Adrenal gland (tissue), 12 donors: Measurements from ENCODE around the gene C2orf49. TPM values are rescaled to one million over a fixed set of nuclear protein-coding genes. Genes with fewer than 3 reads are reported as not detected.

Experiments
- DNase-seq, 7 donors: peaks; one replicate each; pipeline ENCODE4 v3.0.0-alpha.2; 2019 to 2020
- H3K27ac ChIP-seq, 5 donors: fragments of 200-600 bp; sonication (generic) in 4 of 5; 1 replicate in 3 of 5; 2 replicates in 2 of 5; pipeline versions ENCODE4 v1.5.1 to v1.8.0; 2016 to 2020; ENCODE audit warnings: mild to moderate bottlenecking in 1 of 5
- H3K27me3 ChIP-seq: fragments of 200-600 bp; 2 replicates; pipeline ENCODE4 v1.8.0; 2021
- H3K36me3 ChIP-seq, 2 donors: fragments of 200-600 bp; replicated peaks in 1 of 2; 1 replicate in 1 of 2; 2 replicates in 1 of 2; pipeline versions ENCODE4 v1.5.1 to v1.8.0; 2018 to 2022
- H3K4me1 ChIP-seq, 2 donors: fragments of 200-600 bp; replicated peaks in 1 of 2; 1 replicate in 1 of 2; 2 replicates in 1 of 2; pipeline versions ENCODE4 v1.5.1 to v1.8.0; 2018 to 2021
- H3K4me3 ChIP-seq, 4 donors: fragments of 200-600 bp; sonication (generic) in 3 of 4; one replicate each; pipeline ENCODE4 v1.5.1; 2016 to 2018
- H3K9me3 ChIP-seq, 3 donors: fragments of 200-600 bp; sonication (generic) in 1 of 3; replicated peaks in 1 of 3; 1 replicate in 2 of 3; 2 replicates in 1 of 3; pipeline versions ENCODE4 v1.5.1 to v1.8.0; 2016 to 2021
- POLR2A ChIP-seq, 2 donors: fragments of 450-650 bp; IDR thresholded peaks; one replicate each; pipeline ENCODE4 v1.6.1; 2017; ENCODE audit warnings: antibody characterized with exemption in 2 of 2, mild to moderate bottlenecking in 2 of 2, moderate library complexity in 1 of 2
- WGBS, 4 donors: extraction: QIAGEN DNeasy Blood & Tissue Kit in 2 of 4; methylation state at CpG; one replicate each; pipeline versions ENCODE4 v1.1.5 to v1.1.7; 2013 to 2017; 5-methylcytosine and 5-hydroxymethylcytosine counted together
- intact Hi-C, 2 donors: fragments of 100-400 bp; cut with DNase I; formaldehyde crosslinking; loops; one replicate each; pipeline versions ENCODE4 v1.14.1 to v1.15.0; 2022 to 2023
- polyA plus RNA-seq, 3 donors: library from polyadenylated mRNA; stranded (reverse); fragments of 200-250 nt in 2 of 3; fragments of 350-450 nt in 1 of 3; fragmentation: Illumina TruSeq in 1 of 3; extraction: RNeasy Lipid Tissue Mini Kit (QIAGEN cat#74804) in 1 of 3; gene quantifications; one replicate each; pipeline ENCODE4 v1.2.3, GENCODE V29; 2013 to 2014
- total RNA-seq, 9 donors: library from RNA; depleted of rRNA in 4 of 9; stranded (reverse); fragments of >200 nt in 4 of 9; fragments of 120-200 nt in 1 of 9; fragmentation: NEBNext Ultra II Directional in 1 of 9; extraction: Animal tissue kit (Norgen Biotek cat#: 25700) in 1 of 9; gene quantifications; one replicate each; pipeline versions ENCODE4 v1.1.0 to v1.2.4, GENCODE V29; 2013 to 2023
- TF ChIP-seq, protein P1 (sequence below), 6 experiments: fragments of 450-650 bp in 4 of 6; fragments of 200-600 bp in 2 of 6; sonication (generic) in 1 of 6; IDR thresholded peaks; 1 replicate in 5 of 6; 2 replicates in 1 of 6; pipeline versions ENCODE4 v1.5.1 to v1.8.0; 2016 to 2021; ENCODE audit warnings: antibody characterized with exemption in 6 of 6, mild to moderate bottlenecking in 2 of 6, moderate library complexity in 1 of 6
- donor health status: healthy with polysubstance abuse.
- donor health status: Bipolar disorder and iron deficiency.
- donor health status: DM: yes; HTN: yes; CAD: no.
- donor health status: DM: no; HTN: no; CAD: no.
- donor health status: DM: no; HTN: no; CAD: no.
- donor health status: DM: yes; HTN: yes; CAD: no.

Gene C2orf49
- total and polyA plus RNA-seq, 12 donors = 5.9 to 18.6 (median 14.3) TPM

DNA sequence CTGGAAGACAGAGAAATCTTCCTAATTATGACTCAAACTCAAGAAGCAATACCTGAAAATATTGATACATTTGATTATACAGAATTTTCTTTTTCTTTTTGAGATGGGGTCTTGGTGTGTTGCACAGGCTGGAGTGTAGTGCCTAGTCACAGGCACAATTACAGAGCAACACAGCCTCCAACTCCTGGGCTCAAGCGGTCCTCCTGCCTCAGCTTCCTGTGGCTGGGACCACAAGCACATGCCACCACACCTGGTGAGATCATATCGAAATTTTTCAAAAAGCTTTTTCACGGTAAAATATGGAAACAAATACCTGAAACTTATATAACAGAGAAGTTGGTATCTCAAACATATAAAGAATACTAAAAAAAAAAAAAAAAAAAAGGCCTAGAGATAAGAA, 35.7 kb upstream of the C2orf49 start:
- Histone ChIP-seq H3K9me3 (no peaks in the 10 kb centered on the region), H3K27ac (no peak overlapping the region), H3K4me1 (no peaks in the 10 kb centered on the region), H3K27me3 (no peaks in the 10 kb centered on the region), H3K4me3 (no peak overlapping the region), H3K36me3 (peaks cover 0 to 21% of the 10 kb centered on the region in 2 donors)
- intact Hi-C loops = no loop called here
- 90 to 94% (median 94%) methylated on average over 3 of the region's 3 CpGs for WGBS, 4 donors
- TF ChIP-seq, protein P1, sequence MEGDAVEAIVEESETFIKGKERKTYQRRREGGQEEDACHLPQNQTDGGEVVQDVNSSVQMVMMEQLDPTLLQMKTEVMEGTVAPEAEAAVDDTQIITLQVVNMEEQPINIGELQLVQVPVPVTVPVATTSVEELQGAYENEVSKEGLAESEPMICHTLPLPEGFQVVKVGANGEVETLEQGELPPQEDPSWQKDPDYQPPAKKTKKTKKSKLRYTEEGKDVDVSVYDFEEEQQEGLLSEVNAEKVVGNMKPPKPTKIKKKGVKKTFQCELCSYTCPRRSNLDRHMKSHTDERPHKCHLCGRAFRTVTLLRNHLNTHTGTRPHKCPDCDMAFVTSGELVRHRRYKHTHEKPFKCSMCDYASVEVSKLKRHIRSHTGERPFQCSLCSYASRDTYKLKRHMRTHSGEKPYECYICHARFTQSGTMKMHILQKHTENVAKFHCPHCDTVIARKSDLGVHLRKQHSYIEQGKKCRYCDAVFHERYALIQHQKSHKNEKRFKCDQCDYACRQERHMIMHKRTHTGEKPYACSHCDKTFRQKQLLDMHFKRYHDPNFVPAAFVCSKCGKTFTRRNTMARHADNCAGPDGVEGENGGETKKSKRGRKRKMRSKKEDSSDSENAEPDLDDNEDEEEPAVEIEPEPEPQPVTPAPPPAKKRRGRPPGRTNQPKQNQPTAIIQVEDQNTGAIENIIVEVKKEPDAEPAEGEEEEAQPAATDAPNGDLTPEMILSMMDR (IDR thresholded peaks at IDR 0.05) = no peak
- no peak for TF ChIP-seq POLR2A (IDR thresholded peaks at IDR 0.05)
- DNase-seq = no peak

DNA sequence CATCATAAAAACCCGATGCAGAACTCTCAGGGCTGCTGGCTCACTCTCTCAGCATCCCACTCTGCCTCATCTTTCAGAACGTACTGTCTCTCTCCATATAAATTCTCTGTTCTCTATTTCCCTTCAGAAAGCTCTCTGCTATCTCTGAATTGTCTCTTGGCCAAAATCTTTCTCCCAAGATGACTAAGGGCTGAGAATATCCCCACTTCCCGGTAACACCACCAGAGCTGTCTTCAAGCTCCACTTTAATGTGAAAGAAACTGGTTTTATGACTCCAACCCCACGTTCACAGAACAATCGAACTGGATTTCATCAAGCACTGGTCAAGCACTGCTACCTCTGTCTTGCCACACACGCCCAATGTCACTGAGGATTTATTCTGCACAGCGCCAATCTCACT, 30.2 kb upstream of the C2orf49 start:
- TF ChIP-seq, protein P1 (IDR thresholded peaks at IDR 0.05) = no peak
- no peak for TF ChIP-seq POLR2A (IDR thresholded peaks at IDR 0.05)
- 89 to 91% (median 90%) methylated on average over 7 of the region's 7 CpGs for WGBS, 4 donors
- H3K4me1 ChIP-seq = no peaks in the 10 kb centered on the region
- H3K27ac ChIP-seq = no peak overlapping the region
- no peak overlapping the region for H3K4me3 ChIP-seq
- peaks cover 0 to 16% of the 10 kb centered on the region in 2 donors for H3K36me3 ChIP-seq
- no peaks in the 10 kb centered on the region for H3K9me3 ChIP-seq
- DNase-seq = no peak
- H3K27me3 ChIP-seq = no peaks in the 10 kb centered on the region
- intact Hi-C loops = no loop called here

GRCh38 chr2:105307550-105307949, 29.8 kb upstream of the C2orf49 start:
- Histone ChIP-seq H3K9me3 (no peaks in the 10 kb centered on the region), H3K27ac (no peak overlapping the region), H3K36me3 (peaks cover 0 to 16% of the 10 kb centered on the region in 2 donors), H3K4me1 (no peaks in the 10 kb centered on the region), H3K27me3 (no peaks in the 10 kb centered on the region), H3K4me3 (no peak overlapping the region)
- intact Hi-C loops = no loop called here
- TF ChIP-seq, protein P1 (IDR thresholded peaks at IDR 0.05) = no peak
- no peak for TF ChIP-seq POLR2A (IDR thresholded peaks at IDR 0.05)
- WGBS, 4 donors = 88 to 94% (median 91%) methylated on average over 9 to 19 of the region's 19 CpGs
- no peak for DNase-seq

DNA sequence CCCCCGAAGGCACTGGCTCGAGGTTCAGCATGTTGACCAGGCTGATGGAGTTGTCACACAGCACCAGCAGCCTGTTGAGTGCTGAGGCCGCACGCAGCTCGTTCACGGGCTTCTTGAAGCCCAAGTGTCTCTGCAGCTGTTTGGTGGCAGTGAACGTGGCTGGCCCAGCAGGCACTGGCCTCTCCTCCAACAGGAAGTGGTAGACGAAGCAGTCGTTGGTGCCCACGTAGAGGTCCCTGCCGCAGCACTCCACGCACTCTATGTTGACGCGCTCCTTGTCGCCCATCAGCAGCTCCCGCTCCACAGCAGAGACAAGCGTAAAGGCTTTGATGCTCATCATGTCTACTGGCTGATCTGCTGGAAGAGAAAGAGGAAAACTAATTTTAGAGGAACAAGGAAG, 29.4 kb upstream of the C2orf49 start:
- TF ChIP-seq, protein P1 (IDR thresholded peaks at IDR 0.05) = no peak
- TF ChIP-seq POLR2A (IDR thresholded peaks at IDR 0.05) = no peak
- Histone ChIP-seq H3K27me3 (no peaks in the 10 kb centered on the region), H3K36me3 (peaks cover 0 to 16% of the 10 kb centered on the region in 2 donors), H3K9me3 (no peaks in the 10 kb centered on the region), H3K27ac (no peak overlapping the region), H3K4me1 (no peaks in the 10 kb centered on the region), H3K4me3 (no peak overlapping the region)
- intact Hi-C loops = no loop called here
- WGBS, 4 donors = 91 to 100% (median 95%) methylated on average over 10 to 17 of the region's 17 CpGs
- no peak for DNase-seq
